LNCaP clone FGC (cell line): ENCODE results near the gene TRA2A.

Experiments
- DNase-seq: peaks from one replicate; pipeline ENCODE4 v3.0.0-alpha.2; 2011; ENCODE audit warnings: low read depth
- H3K4me3 ChIP-seq: 2 replicates; pipeline ENCODE4 v1.5.1; 2011; ENCODE audit warnings: mild to moderate bottlenecking, low read depth, low read length, control low read depth
- TF ChIP-seq, protein P1 (sequence below): IDR thresholded peaks from 2 replicates; pipeline ENCODE4 v1.5.1; 2012; ENCODE audit warnings: mild to moderate bottlenecking; ENCODE audit not compliant: control insufficient read depth, insufficient read depth; ENCODE audit errors: extremely low read depth

TRA2A gene

DNA sequence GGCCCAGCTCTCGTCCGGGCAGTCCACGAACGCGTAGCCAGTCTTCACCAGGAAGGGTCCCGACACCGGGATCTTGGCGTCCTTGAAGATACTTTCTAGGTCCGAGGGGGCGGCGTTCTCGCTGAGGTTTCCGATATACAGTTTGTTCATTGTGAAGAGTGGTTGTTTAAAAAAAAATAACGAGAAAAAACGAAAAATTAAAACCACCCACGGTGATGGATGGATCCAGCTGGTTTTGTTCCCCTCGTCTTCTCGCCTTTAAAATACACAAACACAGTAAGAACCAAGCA lies 61.9 kb downstream of the TRA2A start:
- DNase-seq: no peak
- TF ChIP-seq, protein P1, sequence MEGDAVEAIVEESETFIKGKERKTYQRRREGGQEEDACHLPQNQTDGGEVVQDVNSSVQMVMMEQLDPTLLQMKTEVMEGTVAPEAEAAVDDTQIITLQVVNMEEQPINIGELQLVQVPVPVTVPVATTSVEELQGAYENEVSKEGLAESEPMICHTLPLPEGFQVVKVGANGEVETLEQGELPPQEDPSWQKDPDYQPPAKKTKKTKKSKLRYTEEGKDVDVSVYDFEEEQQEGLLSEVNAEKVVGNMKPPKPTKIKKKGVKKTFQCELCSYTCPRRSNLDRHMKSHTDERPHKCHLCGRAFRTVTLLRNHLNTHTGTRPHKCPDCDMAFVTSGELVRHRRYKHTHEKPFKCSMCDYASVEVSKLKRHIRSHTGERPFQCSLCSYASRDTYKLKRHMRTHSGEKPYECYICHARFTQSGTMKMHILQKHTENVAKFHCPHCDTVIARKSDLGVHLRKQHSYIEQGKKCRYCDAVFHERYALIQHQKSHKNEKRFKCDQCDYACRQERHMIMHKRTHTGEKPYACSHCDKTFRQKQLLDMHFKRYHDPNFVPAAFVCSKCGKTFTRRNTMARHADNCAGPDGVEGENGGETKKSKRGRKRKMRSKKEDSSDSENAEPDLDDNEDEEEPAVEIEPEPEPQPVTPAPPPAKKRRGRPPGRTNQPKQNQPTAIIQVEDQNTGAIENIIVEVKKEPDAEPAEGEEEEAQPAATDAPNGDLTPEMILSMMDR: no peak
- peak overlapping the region; percentile 58 for H3K4me3 ChIP-seq

DNA sequence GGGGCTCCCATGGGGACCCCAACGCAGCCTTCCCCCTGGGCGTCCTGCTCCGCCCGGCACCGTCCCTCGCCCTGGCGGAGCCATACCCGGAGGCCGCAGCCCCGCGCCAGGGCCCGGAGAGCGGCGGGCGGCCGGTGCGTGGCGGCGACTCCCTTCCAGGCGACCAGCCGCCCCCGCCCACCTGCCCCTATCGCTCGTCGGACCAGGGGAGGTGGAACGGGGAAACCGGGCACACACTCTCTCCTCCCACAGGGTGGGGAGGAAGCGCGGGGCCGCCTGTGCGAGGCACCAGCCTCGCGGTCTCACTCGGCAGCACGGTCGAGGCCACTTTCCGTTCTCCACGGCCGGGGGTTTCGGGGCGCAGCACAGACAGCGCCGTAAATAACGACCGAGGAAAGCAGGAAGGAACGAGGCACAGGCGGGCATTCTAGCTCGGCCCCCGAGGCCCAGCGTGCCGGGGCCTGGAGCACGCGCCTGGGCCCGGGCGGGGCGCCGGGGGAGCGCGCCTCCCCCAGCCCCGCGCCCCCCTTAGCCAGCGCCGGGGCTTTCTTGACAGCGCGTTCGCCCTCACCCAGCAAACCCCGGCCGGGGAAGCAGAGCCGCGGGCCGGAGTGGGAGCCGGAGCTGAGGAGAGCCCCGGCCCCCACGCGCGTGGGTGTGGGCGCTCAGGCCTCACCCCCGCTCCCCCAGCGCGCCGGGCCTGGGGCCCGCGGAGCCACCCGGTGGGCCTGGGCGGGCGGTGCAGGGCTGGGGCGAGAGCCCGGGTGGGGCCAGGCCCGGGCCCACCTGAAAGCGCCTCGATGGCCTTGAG lies 62.4 kb downstream of the TRA2A start:
- H3K4me3 ChIP-seq: no peak overlapping the region; the same call in 1 of the 2 replicates
- DNase-seq: no peak
- TF ChIP-seq, protein P1: no peak

DNA sequence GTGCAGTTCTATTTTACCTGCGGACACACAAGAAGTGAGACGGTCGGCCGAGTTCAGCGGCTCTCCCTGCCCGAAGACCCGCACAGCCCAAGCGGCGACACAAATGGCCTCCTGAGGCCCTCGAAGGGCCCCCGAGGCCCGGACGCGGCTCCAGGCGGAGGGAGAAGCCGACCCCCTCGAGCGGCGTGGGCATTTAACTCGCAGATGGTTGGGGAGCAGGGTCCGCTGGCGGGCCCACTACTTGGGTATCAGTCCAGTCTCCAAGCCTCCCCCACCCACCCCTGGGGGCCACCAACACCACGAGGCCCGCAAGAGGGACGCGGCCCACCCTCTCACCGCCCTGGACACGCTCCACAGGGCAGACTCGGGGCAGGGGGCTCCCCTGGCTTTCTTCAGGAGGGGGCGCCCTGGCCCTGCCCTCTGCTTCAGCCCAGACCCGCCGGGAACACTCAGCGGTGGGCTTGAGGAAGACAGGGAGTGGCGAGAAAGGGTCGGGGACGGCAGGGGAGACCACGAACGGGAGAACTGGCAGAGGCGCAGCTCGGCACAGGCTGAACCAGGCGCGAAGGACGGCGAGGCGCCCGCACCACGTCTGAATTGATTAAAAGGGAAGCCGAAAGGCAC lies 63.1 kb downstream of the TRA2A start:
- DNase-seq: no peak
- TF ChIP-seq, protein P1: no peak
- no peak overlapping the region for H3K4me3 ChIP-seq

- H3K4me3 ChIP-seq: no peak overlapping the region
- no peak for DNase-seq
- TF ChIP-seq, protein P1: no peak
Observed at GRCh38 chr7:23467806-23468525, 63.8 kb downstream of the TRA2A start.

DNA sequence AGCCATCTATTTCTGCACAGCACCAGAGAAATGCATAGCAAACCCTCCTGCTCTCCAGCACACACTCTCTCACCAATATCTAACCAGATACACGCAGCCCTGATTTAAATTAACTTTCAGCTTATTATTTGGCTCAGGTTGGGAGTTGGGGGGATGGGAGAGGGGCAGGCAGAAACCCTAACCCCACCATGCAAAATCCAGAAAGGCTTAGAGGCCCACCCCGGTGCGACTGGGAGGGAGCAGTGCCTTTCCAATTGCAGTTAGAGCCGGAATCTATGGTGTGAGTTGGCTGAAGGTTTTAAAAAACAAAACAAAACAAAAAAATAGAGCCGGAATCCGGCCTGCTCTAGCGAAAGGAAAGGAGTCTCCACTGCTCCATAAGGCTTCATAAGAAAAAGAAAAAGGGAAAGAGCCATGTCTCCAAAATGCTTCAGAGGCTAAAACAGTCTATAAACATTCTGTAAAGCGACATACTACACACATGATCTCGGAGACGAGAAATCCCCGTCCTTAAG lies 64.4 kb downstream of the TRA2A start:
- H3K4me3 ChIP-seq: no peak overlapping the region
- DNase-seq: no peak
- TF ChIP-seq, protein P1: no peak

DNA sequence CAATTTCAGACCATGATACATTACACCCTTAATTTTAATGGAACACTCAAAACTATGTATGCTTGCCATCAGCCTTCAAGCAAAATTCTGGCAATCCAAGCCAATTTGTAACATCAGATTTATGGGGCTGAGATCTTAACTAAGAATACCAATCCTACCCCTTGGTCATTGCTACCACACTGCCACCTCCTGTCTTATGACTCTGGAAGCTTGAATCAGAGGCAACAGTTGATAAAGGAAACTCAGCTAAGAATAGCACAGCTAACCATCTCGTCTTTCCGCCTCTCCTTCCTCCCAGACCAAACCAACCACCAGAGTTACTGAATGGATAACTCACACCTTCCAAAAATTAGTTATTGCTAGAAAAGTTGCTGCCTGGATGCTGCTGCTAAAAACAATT lies 68.9 kb downstream of the TRA2A start:
- no peak for DNase-seq
- H3K4me3 ChIP-seq: no peak overlapping the region
- TF ChIP-seq, protein P1: peak; percentile 61
